NCI-H1105 (cell line): ENCODE data around the gene EYS.
"Not testable (repeated sequence)": the region's sequence is repeated elsewhere in the genome, so short reads cannot be mapped to it uniquely, and the experiment has no call there.

Experiments
- DNase-seq: peaks from one replicate; lab custom pipeline; 2025; lab: John Stamatoyannopoulos, UW

Gene EYS

GRCh38 chr6:64037427-64037826 lies 1669.6 kb downstream of the EYS start:
- DNase-seq = no peak

GRCh38 chr6:64034910-64035655 lies 1671.9 kb downstream of the EYS start:
- no peak for DNase-seq

GRCh38 chr6:64034291-64034690 lies 1672.7 kb downstream of the EYS start:
- no peak for DNase-seq

GRCh38 chr6:64030950-64031618 lies 1675.9 kb downstream of the EYS start:
- DNase-seq = not testable (repeated sequence)

GRCh38 chr6:64023693-64024092 lies 1683.3 kb downstream of the EYS start:
- DNase-seq = no peak

- DNase-seq = no peak
Observed at GRCh38 chr6:64014595-64014994, 1692.4 kb downstream of the EYS start.

- no peak for DNase-seq
Observed at GRCh38 chr6:64013011-64013410, 1694.0 kb downstream of the EYS start.

- peak; percentile 44 for DNase-seq
Observed at GRCh38 chr6:64012351-64013001, 1694.5 kb downstream of the EYS start.

GRCh38 chr6:64010666-64011065 lies 1696.4 kb downstream of the EYS start:
- no peak for DNase-seq

GRCh38 chr6:64010010-64010409 lies 1697.0 kb downstream of the EYS start:
- DNase-seq = no peak

GRCh38 chr6:64006246-64006645 lies 1700.8 kb downstream of the EYS start:
- no peak for DNase-seq

- DNase-seq = no peak
Observed at GRCh38 chr6:64000818-64001491, 1706.1 kb downstream of the EYS start.

- no peak for DNase-seq
Observed at GRCh38 chr6:63999613-64000012, 1707.4 kb downstream of the EYS start.

- DNase-seq = no peak
Observed at GRCh38 chr6:63998991-63999390, 1708.0 kb downstream of the EYS start.

GRCh38 chr6:63997734-63998133 lies 1709.3 kb downstream of the EYS start:
- no peak for DNase-seq

GRCh38 chr6:63997221-63997620 lies 1709.8 kb downstream of the EYS start:
- no peak for DNase-seq

- DNase-seq = no peak
Observed at GRCh38 chr6:63985223-63985622, 1721.8 kb downstream of the EYS start.

GRCh38 chr6:63975699-63976098 lies 1731.3 kb downstream of the EYS start:
- DNase-seq = no peak

GRCh38 chr6:63968650-63969049 lies 1738.4 kb downstream of the EYS start:
- no peak for DNase-seq

GRCh38 chr6:63964366-63964765 lies 1742.7 kb downstream of the EYS start:
- no peak for DNase-seq

- DNase-seq = no peak
Observed at GRCh38 chr6:63963769-63964315, 1743.2 kb downstream of the EYS start.

- DNase-seq = not testable (repeated sequence)
Observed at GRCh38 chr6:63953336-63954021, 1753.5 kb downstream of the EYS start.
